Right lobe of liver (tissue), 6 donors: ENCODE data around the gene POLR1G. TPM values are rescaled to one million over a fixed set of nuclear protein-coding genes. Genes with fewer than 3 reads are reported as not detected.
"Not testable (repeated sequence)": the region's sequence is repeated elsewhere in the genome, so short reads cannot be mapped to it uniquely, and the experiment has no call there.

Source experiments
- ATAC-seq, 4 donors: fragments of 200-7000 bp; cut with Tn5 transposase; one replicate each; pipeline ENCODE4 v1.9.1; 2020; ENCODE audit warnings: mild to moderate bottlenecking in 4 of 4, moderate library complexity in 4 of 4
- DNase-seq, 3 donors: peaks; one replicate each; pipeline ENCODE4 v3.0.0-alpha.2; 2020
- H3K27ac ChIP-seq, 3 donors: fragments of 200-600 bp; one replicate each; pipeline ENCODE4 v1.8.0; 2022
- H3K27me3 ChIP-seq, 2 donors: fragments of 200-600 bp; one replicate each; pipeline ENCODE4 v1.8.0; 2022
- H3K36me3 ChIP-seq, 4 donors: fragments of 200-600 bp; sonication (generic) in 1 of 4; one replicate each; pipeline versions ENCODE4 v1.5.1 to v1.8.0; 2017 to 2022; ENCODE audit warnings: control low read depth in 1 of 4
- H3K4me1 ChIP-seq, 4 donors: fragments of 200-600 bp; sonication (generic) in 1 of 4; one replicate each; pipeline versions ENCODE4 v1.5.1 to v1.8.0; 2017 to 2022; ENCODE audit warnings: control low read depth in 1 of 4
- H3K4me3 ChIP-seq, 3 donors: fragments of 200-600 bp; one replicate each; pipeline ENCODE4 v1.8.0; 2022
- H3K9me3 ChIP-seq, 4 donors: fragments of 200-600 bp; sonication (generic) in 1 of 4; one replicate each; pipeline versions ENCODE4 v1.5.1 to v1.8.0; 2017 to 2022; ENCODE audit warnings: control low read depth in 1 of 4
- POLR2A ChIP-seq: fragments of 450-650 bp; IDR thresholded peaks from one replicate; pipeline ENCODE4 v1.6.1; 2017; ENCODE audit warnings: antibody characterized with exemption, mild to moderate bottlenecking
- WGBS: methylation state at CpG from one replicate; pipeline ENCODE4 v1.1.6; 2018; ENCODE audit warnings: low coverage, low lambda C conversion rate; ENCODE audit not compliant: insufficient coverage; ENCODE audit errors: missing lambda C conversion rate; 5-methylcytosine and 5-hydroxymethylcytosine counted together
- intact Hi-C, 2 donors: fragments of 100-400 bp; cut with DNase I; formaldehyde crosslinking; loops; one replicate each; pipeline versions ENCODE4 v1.11.2 to v1.14.1; 2022
- total RNA-seq, 6 experiments: library from RNA; depleted of rRNA in 2 of 6; stranded (reverse); fragments of >200 nt in 2 of 6; fragmentation: NEBNext Ultra II Directional in 3 of 6; extraction: Animal tissue kit (Norgen Biotek cat#: 25700) in 3 of 6; gene quantifications; one replicate each; pipeline versions ENCODE4 v1.1.0 to v1.2.4, GENCODE V29; 2016 to 2023
- TF ChIP-seq, protein P1 (sequence below), 4 donors: fragments of 200-600 bp in 3 of 4; fragments of 450-650 bp in 1 of 4; IDR thresholded peaks; one replicate each; pipeline versions ENCODE4 v1.5.1 to v1.8.0; 2016 to 2022; ENCODE audit warnings: antibody characterized with exemption in 4 of 4, mild to moderate bottlenecking in 2 of 4
- donor health status: DM: no; HTN: yes; CAD: no.
- donor health status: DM: no; HTN: no; CAD: no.
- donor health status: DM: no; HTN: no; CAD: no.
- donor health status: DM: no; HTN: yes; CAD: no.
- donor health status: DM: no; HTN: yes; CAD: no.

POLR1G gene
- total RNA-seq, 6 experiments from 2014 or later, result 1.3 to 4.5 (median 3.2) TPM

GRCh38 chr19:45409557-45409920, 3.1 kb downstream of the POLR1G start:
- whole genome bisulfite sequencing, result 45% methylated on average over 4 of the region's 4 CpGs
- H3K27me3 ChIP-seq, result no peaks in the 10 kb centered on the region
- DNase-seq (no peak), ATAC-seq (no peak)
- no peaks in the 10 kb centered on the region for H3K9me3 ChIP-seq
- no peak overlapping the region for H3K4me3 ChIP-seq
- TF ChIP-seq, protein P1, sequence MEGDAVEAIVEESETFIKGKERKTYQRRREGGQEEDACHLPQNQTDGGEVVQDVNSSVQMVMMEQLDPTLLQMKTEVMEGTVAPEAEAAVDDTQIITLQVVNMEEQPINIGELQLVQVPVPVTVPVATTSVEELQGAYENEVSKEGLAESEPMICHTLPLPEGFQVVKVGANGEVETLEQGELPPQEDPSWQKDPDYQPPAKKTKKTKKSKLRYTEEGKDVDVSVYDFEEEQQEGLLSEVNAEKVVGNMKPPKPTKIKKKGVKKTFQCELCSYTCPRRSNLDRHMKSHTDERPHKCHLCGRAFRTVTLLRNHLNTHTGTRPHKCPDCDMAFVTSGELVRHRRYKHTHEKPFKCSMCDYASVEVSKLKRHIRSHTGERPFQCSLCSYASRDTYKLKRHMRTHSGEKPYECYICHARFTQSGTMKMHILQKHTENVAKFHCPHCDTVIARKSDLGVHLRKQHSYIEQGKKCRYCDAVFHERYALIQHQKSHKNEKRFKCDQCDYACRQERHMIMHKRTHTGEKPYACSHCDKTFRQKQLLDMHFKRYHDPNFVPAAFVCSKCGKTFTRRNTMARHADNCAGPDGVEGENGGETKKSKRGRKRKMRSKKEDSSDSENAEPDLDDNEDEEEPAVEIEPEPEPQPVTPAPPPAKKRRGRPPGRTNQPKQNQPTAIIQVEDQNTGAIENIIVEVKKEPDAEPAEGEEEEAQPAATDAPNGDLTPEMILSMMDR (IDR thresholded peaks at IDR 0.05), result no peak
- no peak for TF ChIP-seq POLR2A
- peaks cover 0 to 18% (median 0%) of the 10 kb centered on the region in 4 donors for H3K36me3 ChIP-seq
- intact Hi-C loops, result no loop called here
- peaks cover 0 to 8% (median 3%) of the 10 kb centered on the region in 4 donors for H3K4me1 ChIP-seq
- H3K27ac ChIP-seq, result no peak overlapping the region

DNA sequence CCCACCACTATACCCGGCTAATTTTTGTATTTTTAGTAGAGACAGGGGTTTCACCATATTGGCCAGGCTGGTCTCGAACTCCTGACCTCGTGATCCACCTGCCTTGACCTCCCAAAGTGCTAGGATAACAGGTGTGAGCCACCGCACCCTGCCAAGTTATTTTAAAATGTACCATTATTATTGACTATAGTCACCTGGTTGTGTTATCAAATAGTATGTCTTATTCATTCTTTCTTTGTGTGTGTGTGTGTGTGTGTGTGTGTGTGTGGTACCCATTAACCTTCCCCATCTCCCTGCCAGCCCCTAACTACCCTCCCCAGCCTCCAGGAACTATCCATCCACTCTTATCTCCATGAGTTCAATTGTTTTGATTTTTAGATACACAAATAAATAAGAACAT, 3.9 kb downstream of the POLR1G start:
- H3K27ac ChIP-seq, H3K4me3 ChIP-seq, ATAC-seq, H3K4me1 ChIP-seq, H3K9me3 ChIP-seq, DNase-seq, H3K27me3 ChIP-seq, intact Hi-C loops: not testable (repeated sequence)
- H3K36me3 ChIP-seq, result peaks cover 0 to 21% (median 0%) of the 10 kb centered on the region in 4 donors
- 87% methylated on average over 3 of the region's 4 CpGs for WGBS

DNA sequence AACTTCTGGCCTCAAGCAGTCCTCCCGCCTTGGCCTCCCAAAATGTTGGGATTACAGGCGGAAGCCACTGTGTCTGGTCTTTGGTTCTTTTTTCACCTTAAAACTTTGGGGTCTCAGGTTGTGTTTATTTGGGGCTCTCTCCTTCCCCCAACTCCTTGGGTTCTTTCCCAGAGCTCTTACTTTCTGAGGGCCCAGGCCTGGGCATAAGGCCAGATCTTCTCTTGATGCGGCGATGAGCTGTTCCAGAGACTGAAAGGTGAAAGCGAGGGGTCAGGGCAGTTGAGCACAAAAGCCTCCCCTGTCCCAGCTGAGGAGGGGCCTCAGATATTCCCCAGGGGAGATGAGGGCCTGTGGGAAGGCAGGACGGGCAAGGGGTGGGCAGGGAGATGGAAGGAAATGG, 7.1 kb downstream of the POLR1G start:
- ATAC-seq (peak in 1 of 4 donors; percentile 29), DNase-seq (no peak)
- Histone ChIP-seq H3K9me3 (no peaks in the 10 kb centered on the region), H3K27ac (no peak overlapping the region), H3K27me3 (no peaks in the 10 kb centered on the region), H3K36me3 (peaks cover 0 to 29% (median 3%) of the 10 kb centered on the region in 4 donors), H3K4me3 (no peak overlapping the region), H3K4me1 (no peaks in the 10 kb centered on the region)
- intact Hi-C loops, result no loop called here
- 85% methylated on average over 6 of the region's 6 CpGs for WGBS
- TF ChIP-seq, protein P1 (IDR thresholded peaks at IDR 0.05), result no peak
- no peak for TF ChIP-seq POLR2A

GRCh38 chr19:45414468-45414867, 8.0 kb downstream of the POLR1G start:
- DNase-seq (no peak), ATAC-seq (no peak)
- H3K27ac ChIP-seq, result no peak overlapping the region
- H3K4me1 ChIP-seq, result no peaks in the 10 kb centered on the region
- H3K36me3 ChIP-seq, result peaks cover 0 to 29% (median 3%) of the 10 kb centered on the region in 4 donors
- H3K27me3 ChIP-seq, result no peaks in the 10 kb centered on the region
- 94% methylated on average over 3 of the region's 8 CpGs for WGBS
- H3K4me3 ChIP-seq, result no peak overlapping the region
- TF ChIP-seq, protein P1 (IDR thresholded peaks at IDR 0.05), result no peak
- no peak for TF ChIP-seq POLR2A
- intact Hi-C loops, result no loop called here
- no peaks in the 10 kb centered on the region for H3K9me3 ChIP-seq

DNA sequence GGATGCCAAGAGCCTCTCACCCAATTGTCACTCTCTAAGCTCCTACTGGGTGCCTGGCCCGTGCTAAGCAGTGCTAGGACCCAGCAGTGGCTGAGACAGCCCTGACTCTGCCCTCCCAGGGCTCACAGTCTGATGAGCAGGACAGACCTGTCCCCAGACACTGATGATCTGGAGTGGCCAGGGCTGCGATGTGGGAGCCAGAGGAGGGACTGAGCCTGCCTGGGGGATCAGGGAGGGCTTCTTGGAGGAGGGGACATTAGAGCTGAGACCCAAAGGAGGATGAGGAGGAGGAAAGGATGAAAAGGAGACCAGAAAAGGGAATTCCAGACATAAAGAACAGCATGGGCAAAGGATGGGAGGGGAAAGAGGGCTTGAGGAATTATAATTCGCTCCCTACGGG, 10.7 kb downstream of the POLR1G start:
- H3K27me3 ChIP-seq, result no peaks in the 10 kb centered on the region
- intact Hi-C loops, result no loop called here
- no peaks in the 10 kb centered on the region for H3K9me3 ChIP-seq
- H3K4me3 ChIP-seq, result no peak overlapping the region
- TF ChIP-seq, protein P1 (IDR thresholded peaks at IDR 0.05), result no peak
- TF ChIP-seq POLR2A, result no peak
- ATAC-seq, result peak in 1 of 4 donors; percentile 7
- H3K27ac ChIP-seq, result no peak overlapping the region
- peaks cover 0 to 29% (median 3%) of the 10 kb centered on the region in 4 donors for H3K36me3 ChIP-seq
- 60% methylated on average over 2 of the region's 4 CpGs for WGBS
- H3K4me1 ChIP-seq, result no peaks in the 10 kb centered on the region
- DNase-seq, result no peak
